Measurements from ENCODE around the gene PPP1R14C.

DNA sequence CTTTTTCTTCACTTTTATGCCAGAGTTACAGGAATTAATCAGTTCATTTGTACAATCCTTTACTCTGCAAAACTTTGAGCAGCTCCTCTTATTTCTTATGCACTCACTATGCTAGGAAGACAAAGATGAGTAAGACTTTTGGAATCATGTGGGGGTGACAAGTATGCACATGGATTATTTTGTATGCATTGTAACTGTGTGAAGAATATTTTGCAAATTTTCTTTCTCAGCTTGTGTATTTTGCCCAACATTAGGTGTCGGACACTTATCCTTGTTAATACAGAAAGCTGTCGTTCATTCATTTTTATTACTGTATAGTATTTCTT is 88.6 kb downstream of the PPP1R14C start:
- TF ChIP-seq TAF1 (IDR thresholded peaks at IDR 0.05; ENCODE audit: low read depth) (no peak), SMC3 (conservative IDR thresholded peaks at IDR 0.05; ENCODE audit: poor library complexity) (no peak), EZH2 (IDR thresholded peaks at IDR 0.05; ENCODE audit: borderline replicate concordance, insufficient read depth, low read length, poor library complexity, severe bottlenecking) (no peak)
- TF ChIP-seq, protein P1, sequence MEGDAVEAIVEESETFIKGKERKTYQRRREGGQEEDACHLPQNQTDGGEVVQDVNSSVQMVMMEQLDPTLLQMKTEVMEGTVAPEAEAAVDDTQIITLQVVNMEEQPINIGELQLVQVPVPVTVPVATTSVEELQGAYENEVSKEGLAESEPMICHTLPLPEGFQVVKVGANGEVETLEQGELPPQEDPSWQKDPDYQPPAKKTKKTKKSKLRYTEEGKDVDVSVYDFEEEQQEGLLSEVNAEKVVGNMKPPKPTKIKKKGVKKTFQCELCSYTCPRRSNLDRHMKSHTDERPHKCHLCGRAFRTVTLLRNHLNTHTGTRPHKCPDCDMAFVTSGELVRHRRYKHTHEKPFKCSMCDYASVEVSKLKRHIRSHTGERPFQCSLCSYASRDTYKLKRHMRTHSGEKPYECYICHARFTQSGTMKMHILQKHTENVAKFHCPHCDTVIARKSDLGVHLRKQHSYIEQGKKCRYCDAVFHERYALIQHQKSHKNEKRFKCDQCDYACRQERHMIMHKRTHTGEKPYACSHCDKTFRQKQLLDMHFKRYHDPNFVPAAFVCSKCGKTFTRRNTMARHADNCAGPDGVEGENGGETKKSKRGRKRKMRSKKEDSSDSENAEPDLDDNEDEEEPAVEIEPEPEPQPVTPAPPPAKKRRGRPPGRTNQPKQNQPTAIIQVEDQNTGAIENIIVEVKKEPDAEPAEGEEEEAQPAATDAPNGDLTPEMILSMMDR (IDR thresholded peaks at IDR 0.05; ENCODE audit: poor library complexity, severe bottlenecking): no peak
- TF ChIP-seq, protein P2, sequence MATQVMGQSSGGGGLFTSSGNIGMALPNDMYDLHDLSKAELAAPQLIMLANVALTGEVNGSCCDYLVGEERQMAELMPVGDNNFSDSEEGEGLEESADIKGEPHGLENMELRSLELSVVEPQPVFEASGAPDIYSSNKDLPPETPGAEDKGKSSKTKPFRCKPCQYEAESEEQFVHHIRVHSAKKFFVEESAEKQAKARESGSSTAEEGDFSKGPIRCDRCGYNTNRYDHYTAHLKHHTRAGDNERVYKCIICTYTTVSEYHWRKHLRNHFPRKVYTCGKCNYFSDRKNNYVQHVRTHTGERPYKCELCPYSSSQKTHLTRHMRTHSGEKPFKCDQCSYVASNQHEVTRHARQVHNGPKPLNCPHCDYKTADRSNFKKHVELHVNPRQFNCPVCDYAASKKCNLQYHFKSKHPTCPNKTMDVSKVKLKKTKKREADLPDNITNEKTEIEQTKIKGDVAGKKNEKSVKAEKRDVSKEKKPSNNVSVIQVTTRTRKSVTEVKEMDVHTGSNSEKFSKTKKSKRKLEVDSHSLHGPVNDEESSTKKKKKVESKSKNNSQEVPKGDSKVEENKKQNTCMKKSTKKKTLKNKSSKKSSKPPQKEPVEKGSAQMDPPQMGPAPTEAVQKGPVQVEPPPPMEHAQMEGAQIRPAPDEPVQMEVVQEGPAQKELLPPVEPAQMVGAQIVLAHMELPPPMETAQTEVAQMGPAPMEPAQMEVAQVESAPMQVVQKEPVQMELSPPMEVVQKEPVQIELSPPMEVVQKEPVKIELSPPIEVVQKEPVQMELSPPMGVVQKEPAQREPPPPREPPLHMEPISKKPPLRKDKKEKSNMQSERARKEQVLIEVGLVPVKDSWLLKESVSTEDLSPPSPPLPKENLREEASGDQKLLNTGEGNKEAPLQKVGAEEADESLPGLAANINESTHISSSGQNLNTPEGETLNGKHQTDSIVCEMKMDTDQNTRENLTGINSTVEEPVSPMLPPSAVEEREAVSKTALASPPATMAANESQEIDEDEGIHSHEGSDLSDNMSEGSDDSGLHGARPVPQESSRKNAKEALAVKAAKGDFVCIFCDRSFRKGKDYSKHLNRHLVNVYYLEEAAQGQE (IDR thresholded peaks at IDR 0.05; ENCODE audit: borderline replicate concordance): no peak

All from neural cell (in vitro differentiated cells).